Measurements from ENCODE around the gene HRG. TPM values are rescaled to one million over a fixed set of nuclear protein-coding genes. Genes with fewer than 3 reads are reported as not detected.
"Not testable (repeated sequence)": the region's sequence is repeated elsewhere in the genome, so short reads cannot be mapped to it uniquely, and the experiment has no call there.

Gene HRG
- total RNA-seq, 4 donors from 2014 or later: not detected

DNA sequence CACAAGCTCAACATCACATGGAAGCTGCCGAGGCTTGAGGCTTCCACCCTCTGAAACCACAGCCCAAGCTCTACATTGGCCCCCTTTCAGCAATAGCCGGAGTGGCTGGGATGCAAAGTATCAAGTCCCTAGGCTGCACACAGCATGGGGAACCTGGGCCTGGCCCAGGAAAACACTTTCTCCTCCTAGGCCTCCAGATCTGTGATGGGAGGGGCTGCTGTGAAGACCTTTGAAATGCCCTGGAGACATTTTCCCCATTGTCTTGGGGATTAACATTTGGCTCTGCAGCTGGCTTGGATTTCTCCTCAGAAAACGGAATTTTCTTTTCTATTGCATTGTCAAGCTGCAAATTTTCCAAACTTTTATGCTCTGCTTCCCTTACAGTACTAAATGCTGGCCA lies 18.2 kb downstream of the HRG start:
- TF ChIP-seq POLR2A (IDR thresholded peaks at IDR 0.05): no peak
- no peaks in the 10 kb centered on the region for H3K36me3 ChIP-seq
- no peak overlapping the region for H3K4me3 ChIP-seq
- no peak for ATAC-seq
- H3K27me3 ChIP-seq: peaks cover 17% of the 10 kb centered on the region
- no peak overlapping the region for H3K27ac ChIP-seq
- no peaks in the 10 kb centered on the region for H3K4me1 ChIP-seq
- H3K9me3 ChIP-seq: no peaks in the 10 kb centered on the region
- 75% methylated on average over 1 of the region's 3 CpGs; no CpG with 5 or more reads in 1 of the 2 donors for WGBS, 2 donors (ENCODE audit: low coverage in 1 of 2)

- H3K27ac ChIP-seq, H3K4me3 ChIP-seq, ATAC-seq, H3K9me3 ChIP-seq, H3K4me1 ChIP-seq, H3K36me3 ChIP-seq: not testable (repeated sequence)
- WGBS, 2 donors (ENCODE audit: low coverage in 1 of 2): 63 to 78% methylated on average over 2 of the region's 2 CpGs
- peaks cover 17% of the 10 kb centered on the region for H3K27me3 ChIP-seq
Measured at GRCh38 chr3:186686475-186686874, 20.7 kb downstream of the HRG start.

- H3K27ac ChIP-seq: no peak overlapping the region
- no peaks in the 10 kb centered on the region for H3K4me1 ChIP-seq
- peaks cover 17% of the 10 kb centered on the region for H3K27me3 ChIP-seq
- no peaks in the 10 kb centered on the region for H3K36me3 ChIP-seq
- no peaks in the 10 kb centered on the region for H3K9me3 ChIP-seq
- ATAC-seq: no peak
- no peak overlapping the region for H3K4me3 ChIP-seq
- 81 to 89% methylated on average over 6 to 11 of the region's 12 CpGs for WGBS, 2 donors (ENCODE audit: low coverage in 1 of 2)
- TF ChIP-seq, protein P1, sequence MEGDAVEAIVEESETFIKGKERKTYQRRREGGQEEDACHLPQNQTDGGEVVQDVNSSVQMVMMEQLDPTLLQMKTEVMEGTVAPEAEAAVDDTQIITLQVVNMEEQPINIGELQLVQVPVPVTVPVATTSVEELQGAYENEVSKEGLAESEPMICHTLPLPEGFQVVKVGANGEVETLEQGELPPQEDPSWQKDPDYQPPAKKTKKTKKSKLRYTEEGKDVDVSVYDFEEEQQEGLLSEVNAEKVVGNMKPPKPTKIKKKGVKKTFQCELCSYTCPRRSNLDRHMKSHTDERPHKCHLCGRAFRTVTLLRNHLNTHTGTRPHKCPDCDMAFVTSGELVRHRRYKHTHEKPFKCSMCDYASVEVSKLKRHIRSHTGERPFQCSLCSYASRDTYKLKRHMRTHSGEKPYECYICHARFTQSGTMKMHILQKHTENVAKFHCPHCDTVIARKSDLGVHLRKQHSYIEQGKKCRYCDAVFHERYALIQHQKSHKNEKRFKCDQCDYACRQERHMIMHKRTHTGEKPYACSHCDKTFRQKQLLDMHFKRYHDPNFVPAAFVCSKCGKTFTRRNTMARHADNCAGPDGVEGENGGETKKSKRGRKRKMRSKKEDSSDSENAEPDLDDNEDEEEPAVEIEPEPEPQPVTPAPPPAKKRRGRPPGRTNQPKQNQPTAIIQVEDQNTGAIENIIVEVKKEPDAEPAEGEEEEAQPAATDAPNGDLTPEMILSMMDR (IDR thresholded peaks at IDR 0.05): no peak
- TF ChIP-seq POLR2AphosphoS5 (IDR thresholded peaks at IDR 0.05): no peak
Measured at GRCh38 chr3:186687120-186687651, 21.4 kb downstream of the HRG start.

DNA sequence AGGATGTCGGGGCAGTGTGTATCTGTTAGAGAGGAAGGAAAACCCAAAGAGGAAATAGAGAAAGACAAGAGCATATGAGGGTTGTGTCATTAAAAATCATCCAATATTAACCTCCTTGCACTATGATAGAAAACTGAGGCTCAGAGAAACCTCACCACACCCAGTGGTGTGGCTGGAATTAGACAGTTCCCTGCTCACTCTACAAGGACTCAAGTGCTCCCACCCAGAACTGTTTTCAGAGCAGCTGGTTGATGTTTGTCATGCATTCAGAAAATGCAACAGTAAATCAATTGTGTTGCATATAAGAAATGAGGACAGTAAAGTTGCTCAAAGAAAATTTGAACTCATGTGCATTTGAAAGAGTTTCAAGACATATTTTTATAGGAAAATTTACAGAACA lies 24.5 kb downstream of the HRG start:
- H3K27me3 ChIP-seq, H3K9me3 ChIP-seq, H3K36me3 ChIP-seq, H3K4me3 ChIP-seq, H3K4me1 ChIP-seq, ATAC-seq, H3K27ac ChIP-seq: not testable (repeated sequence)
- 71% methylated on average over 1 of the region's 1 CpG; no CpG with 5 or more reads in 1 of the 2 donors for WGBS, 2 donors (ENCODE audit: low coverage in 1 of 2)

DNA sequence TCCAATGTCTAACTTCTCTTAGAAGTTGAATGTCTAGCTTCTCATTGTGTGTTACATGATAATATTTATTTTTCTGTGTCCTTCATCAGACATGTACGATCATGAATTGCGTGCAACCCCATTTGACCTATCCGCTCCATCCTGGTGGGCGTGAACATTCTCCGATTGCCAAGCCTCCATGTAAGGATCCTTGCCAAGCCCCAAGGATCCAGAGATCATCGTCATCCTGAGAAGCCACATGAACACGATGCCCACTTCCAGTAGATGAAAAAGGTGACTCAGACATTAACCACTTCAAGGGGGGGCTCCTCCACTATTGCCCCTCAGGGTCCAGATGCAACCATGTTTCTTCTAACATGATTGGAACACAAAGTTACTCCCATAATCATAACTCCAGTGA lies 25.9 kb downstream of the HRG start:
- Histone ChIP-seq H3K4me1 (no peaks in the 10 kb centered on the region), H3K27me3 (no peaks in the 10 kb centered on the region), H3K36me3 (no peaks in the 10 kb centered on the region), H3K4me3 (no peak overlapping the region), H3K27ac (no peak overlapping the region), H3K9me3 (no peaks in the 10 kb centered on the region)
- 94 to 95% methylated on average over 6 of the region's 7 CpGs for WGBS, 2 donors (ENCODE audit: low coverage in 1 of 2)
- ATAC-seq: no peak
- no peak for TF ChIP-seq POLR2A (IDR thresholded peaks at IDR 0.05)
- no peak for TF ChIP-seq EP300 (IDR thresholded peaks at IDR 0.05)
- no peak for TF ChIP-seq POLR2AphosphoS5 (IDR thresholded peaks at IDR 0.05)
- TF ChIP-seq, protein P1 (IDR thresholded peaks at IDR 0.05): no peak

GRCh38 chr3:186693843-186694242 lies 28.0 kb downstream of the HRG start:
- Histone ChIP-seq H3K9me3 (no peaks in the 10 kb centered on the region), H3K27ac (no peak overlapping the region), H3K4me3 (no peak overlapping the region), H3K4me1 (no peaks in the 10 kb centered on the region), H3K27me3 (no peaks in the 10 kb centered on the region), H3K36me3 (no peaks in the 10 kb centered on the region)
- 56 to 75% methylated on average over 3 of the region's 3 CpGs for WGBS, 2 donors (ENCODE audit: low coverage in 1 of 2)
- TF ChIP-seq POLR2AphosphoS5 (IDR thresholded peaks at IDR 0.05) (no peak), POLR2A (IDR thresholded peaks at IDR 0.05) (no peak), EP300 (IDR thresholded peaks at IDR 0.05) (no peak)
- TF ChIP-seq, protein P1 (IDR thresholded peaks at IDR 0.05): no peak
- no peak for ATAC-seq

All from gastroesophageal sphincter (tissue), 4 donors.